B cell (primary cell): Measurements from ENCODE around the gene SMIM12.

Experiments used
- CTCF ChIP-seq: fragments of 200-600 bp; IDR thresholded peaks from one replicate; pipeline ENCODE4 v1.8.0; 2022; ENCODE audit warnings: antibody characterized with exemption, mild to moderate bottlenecking
- EZH2 ChIP-seq: IDR thresholded peaks from 2 replicates; pipeline ENCODE4 v1.6.1; 2012; ENCODE audit warnings: borderline replicate concordance, low read depth, mild to moderate bottlenecking, moderate library complexity, low read length; ENCODE audit not compliant: insufficient read depth, poor library complexity, severe bottlenecking

- TF ChIP-seq CTCF (no peak), EZH2 (no peak)
Observed at GRCh38 chr1:34847094-34847493, 12.5 kb downstream of the SMIM12 start.
